Activated T-cell treated with anti-CD3 and anti-CD28 coated beads, Interleukin-2, amount 50 U/mL, for 72 hours (primary cell): Measurements from ENCODE around the gene DNAH10. TPM values are rescaled to one million over a fixed set of nuclear protein-coding genes. Genes with fewer than 3 reads are reported as not detected.
"Not testable (repeated sequence)": the region's sequence is repeated elsewhere in the genome, so short reads cannot be mapped to it uniquely, and the experiment has no call there.

Source experiments
- ATAC-seq, 2 donors: fragments of 150-1000 bp; cut with Tn5 transposase; replicated peaks in 1 of 2; 2 replicates each; pipeline ENCODE4 v1.10.0; 2021; ENCODE audit warnings: moderate library complexity in 2 of 2, mild to moderate bottlenecking in 1 of 2
- DNase-seq, 2 donors: peaks; one replicate each; pipeline ENCODE4 v3.0.0; 2021 to 2022; ENCODE audit warnings: mixed read lengths in 1 of 2
- H3K27ac Mint-ChIP-seq: one replicate; pipeline ENCODE4 v1.8.0; 2022; ENCODE audit warnings: mild to moderate bottlenecking, moderate library complexity, mixed read lengths
- H3K27me3 Mint-ChIP-seq: one replicate; pipeline ENCODE4 v1.8.0; 2022; ENCODE audit warnings: low read depth, mixed read lengths
- H3K36me3 Mint-ChIP-seq, 2 donors: one replicate each; pipeline ENCODE4 v1.8.0; 2022; ENCODE audit warnings: mixed read lengths in 2 of 2, mild to moderate bottlenecking in 1 of 2; ENCODE audit not compliant: insufficient read depth in 2 of 2
- H3K4me1 Mint-ChIP-seq: one replicate; pipeline ENCODE4 v1.8.0; 2022; ENCODE audit warnings: low read depth, mixed read lengths
- H3K4me3 Mint-ChIP-seq, 2 donors: one replicate each; pipeline ENCODE4 v1.8.0; 2022; ENCODE audit warnings: mild to moderate bottlenecking in 2 of 2, mixed read lengths in 2 of 2, moderate library complexity in 2 of 2
- H3K9me3 Mint-ChIP-seq, 2 donors: one replicate each; pipeline ENCODE4 v1.8.0; 2022; ENCODE audit warnings: mixed read lengths in 2 of 2
- total RNA-seq, 2 donors: library from RNA; stranded (reverse); gene quantifications; one replicate each; pipeline ENCODE4 v1.2.3, GENCODE V29; 2022

Gene DNAH10
- total RNA-seq, 2 donors from 2014 or later = 0.44 to 0.46 TPM

DNA sequence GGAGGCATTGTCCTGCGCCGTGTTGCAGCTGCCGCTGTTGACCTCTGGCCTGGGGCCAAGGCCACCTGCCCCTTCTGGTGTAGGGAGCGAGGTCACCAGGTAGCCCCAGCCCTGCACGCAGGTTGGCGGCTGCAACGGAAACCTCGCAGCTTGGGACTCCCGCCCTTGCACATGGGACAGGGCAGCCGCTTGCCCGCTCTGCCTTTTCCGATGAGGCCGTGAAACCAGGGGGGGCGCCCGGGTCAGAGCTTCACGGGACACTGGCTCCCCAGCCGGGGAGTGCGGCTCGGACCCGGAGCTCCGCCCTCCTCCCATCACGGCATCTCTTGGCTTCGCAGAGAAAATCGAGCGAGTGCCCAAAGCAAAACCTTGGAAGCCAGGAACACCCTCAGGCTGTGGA lies 25.4 kb downstream of the DNAH10 start:
- Mint-ChIP-seq H3K9me3 (no peaks in the 10 kb centered on the region), H3K36me3 (peaks cover 0 to 2% of the 10 kb centered on the region in 2 donors), H3K4me3 (no peak overlapping the region), H3K27ac (no peak overlapping the region), H3K4me1 (no peaks in the 10 kb centered on the region), H3K27me3 (no peaks in the 10 kb centered on the region)
- ATAC-seq (no peak), DNase-seq (no peak)

- Mint-ChIP-seq H3K4me1 (no peaks in the 10 kb centered on the region), H3K36me3 (peaks cover 1 to 2% of the 10 kb centered on the region in 2 donors), H3K27me3 (no peaks in the 10 kb centered on the region), H3K27ac (no peak overlapping the region), H3K9me3 (peaks cover 1 to 2% of the 10 kb centered on the region in 2 donors), H3K4me3 (no peak overlapping the region)
- DNase-seq (no peak), ATAC-seq (no peak)
These were observed 26.4 kb downstream of the DNAH10 start for GRCh38 chr12:123788541-123788940.

DNA sequence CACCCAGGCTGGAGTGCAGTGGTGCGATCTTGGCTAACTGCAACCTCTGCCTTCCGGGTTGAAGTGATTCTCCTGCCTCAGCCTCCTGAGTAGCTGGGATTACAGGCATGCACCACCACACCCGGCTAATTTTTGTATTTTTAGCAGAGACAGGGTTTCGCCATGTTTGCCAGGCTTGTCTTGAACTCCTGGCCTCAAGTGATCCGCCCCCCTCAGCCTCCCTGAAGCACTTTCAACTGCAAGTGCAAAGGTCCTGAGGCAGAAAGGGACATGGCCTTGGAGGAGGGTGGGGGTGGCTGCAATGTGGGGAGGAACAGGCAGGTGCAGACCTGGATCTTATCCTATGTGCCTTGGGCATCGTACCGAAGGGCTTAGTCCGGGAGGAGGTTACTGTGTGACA lies 27.3 kb downstream of the DNAH10 start:
- H3K27ac Mint-ChIP-seq, H3K9me3 Mint-ChIP-seq, H3K27me3 Mint-ChIP-seq, H3K4me3 Mint-ChIP-seq, H3K36me3 Mint-ChIP-seq, DNase-seq, ATAC-seq, H3K4me1 Mint-ChIP-seq: not testable (repeated sequence)

DNA sequence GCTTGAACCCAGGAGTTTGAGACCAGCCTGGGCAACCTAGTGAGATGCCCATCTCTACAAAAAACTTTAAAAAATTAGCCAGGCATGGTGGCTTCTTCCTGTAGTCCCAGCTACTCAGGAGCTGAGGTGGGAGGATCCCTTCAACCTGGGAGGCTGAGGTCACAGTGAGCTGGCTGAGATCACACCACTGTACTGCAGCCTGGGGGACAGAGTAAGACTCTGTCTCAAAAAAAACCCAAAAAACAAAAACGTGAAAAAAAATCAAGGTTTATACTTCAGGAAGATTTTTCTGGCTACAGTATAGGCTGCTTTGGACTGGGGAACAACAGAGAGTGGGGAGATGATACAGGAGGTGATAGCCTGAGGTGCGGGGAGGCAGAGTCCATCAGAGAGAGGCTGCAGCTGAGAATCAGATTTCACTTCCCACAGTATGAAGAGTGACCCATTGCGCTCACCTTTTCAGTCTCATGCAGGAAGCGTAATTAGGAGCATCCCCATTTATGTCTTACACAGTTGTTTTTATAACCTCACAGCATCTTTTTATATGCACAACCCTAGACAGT lies 28.9 kb downstream of the DNAH10 start:
- H3K36me3 Mint-ChIP-seq = peaks cover 1 to 2% of the 10 kb centered on the region in 2 donors
- DNase-seq (no peak), ATAC-seq (no peak)
- H3K9me3 Mint-ChIP-seq = peaks cover 1 to 2% of the 10 kb centered on the region in 2 donors
- H3K27me3 Mint-ChIP-seq = no peaks in the 10 kb centered on the region
- no peak overlapping the region for H3K4me3 Mint-ChIP-seq
- H3K4me1 Mint-ChIP-seq = no peaks in the 10 kb centered on the region
- H3K27ac Mint-ChIP-seq = no peak overlapping the region

DNA sequence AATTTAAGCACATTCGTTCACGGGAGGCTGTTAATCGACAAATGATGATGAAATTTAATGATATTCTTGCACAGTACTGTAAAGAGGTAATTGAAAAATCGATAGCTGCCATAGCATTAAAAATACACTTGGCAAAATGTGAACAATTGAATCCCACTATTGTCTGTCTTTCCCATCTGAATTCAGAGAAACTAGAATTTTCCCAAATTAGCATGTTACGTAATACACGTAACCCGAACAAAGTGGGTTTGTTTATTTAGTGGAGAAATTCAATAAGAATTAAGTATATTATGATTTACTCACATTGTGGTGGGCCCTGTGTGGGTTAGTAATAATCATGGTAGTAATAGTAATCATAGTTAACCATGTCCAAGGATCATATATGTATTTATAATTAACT lies 31.9 kb downstream of the DNAH10 start:
- DNase-seq (no peak), ATAC-seq (no peak)
- Mint-ChIP-seq H3K4me3 (no peak overlapping the region), H3K36me3 (peaks cover 1 to 2% of the 10 kb centered on the region in 2 donors), H3K27ac (no peak overlapping the region), H3K27me3 (no peaks in the 10 kb centered on the region), H3K9me3 (peaks cover 1 to 2% of the 10 kb centered on the region in 2 donors), H3K4me1 (no peaks in the 10 kb centered on the region)

- Mint-ChIP-seq H3K4me1 (no peaks in the 10 kb centered on the region), H3K36me3 (no peaks in the 10 kb centered on the region), H3K4me3 (no peak overlapping the region), H3K9me3 (no peaks in the 10 kb centered on the region), H3K27ac (no peak overlapping the region), H3K27me3 (no peaks in the 10 kb centered on the region)
- DNase-seq (no peak), ATAC-seq (no peak)
These were observed 36.4 kb downstream of the DNAH10 start for GRCh38 chr12:123798518-123798917.

DNA sequence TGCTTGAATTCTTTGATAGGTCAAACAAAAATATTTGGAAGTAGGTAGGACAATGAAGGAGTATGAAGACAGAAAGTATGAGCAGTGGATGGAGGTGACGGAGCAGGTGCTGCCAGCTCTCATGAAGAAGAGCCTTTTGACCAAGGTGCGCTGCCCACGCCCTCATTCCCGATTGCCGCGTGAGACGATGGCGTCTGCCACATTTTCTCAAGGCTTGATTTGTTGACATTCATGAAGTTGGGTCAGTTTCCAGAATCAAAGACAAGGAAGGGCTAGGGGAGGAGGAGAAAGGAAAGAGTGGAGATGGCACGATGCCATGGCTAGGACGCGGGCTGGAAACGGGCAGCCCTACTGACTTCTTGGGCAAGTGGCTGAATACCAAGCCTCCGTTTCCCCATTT lies 37.1 kb downstream of the DNAH10 start:
- Mint-ChIP-seq H3K4me3 (no peak overlapping the region), H3K27me3 (no peaks in the 10 kb centered on the region), H3K27ac (no peak overlapping the region), H3K4me1 (no peaks in the 10 kb centered on the region), H3K36me3 (no peaks in the 10 kb centered on the region), H3K9me3 (no peaks in the 10 kb centered on the region)
- DNase-seq (no peak), ATAC-seq (no peak)

DNA sequence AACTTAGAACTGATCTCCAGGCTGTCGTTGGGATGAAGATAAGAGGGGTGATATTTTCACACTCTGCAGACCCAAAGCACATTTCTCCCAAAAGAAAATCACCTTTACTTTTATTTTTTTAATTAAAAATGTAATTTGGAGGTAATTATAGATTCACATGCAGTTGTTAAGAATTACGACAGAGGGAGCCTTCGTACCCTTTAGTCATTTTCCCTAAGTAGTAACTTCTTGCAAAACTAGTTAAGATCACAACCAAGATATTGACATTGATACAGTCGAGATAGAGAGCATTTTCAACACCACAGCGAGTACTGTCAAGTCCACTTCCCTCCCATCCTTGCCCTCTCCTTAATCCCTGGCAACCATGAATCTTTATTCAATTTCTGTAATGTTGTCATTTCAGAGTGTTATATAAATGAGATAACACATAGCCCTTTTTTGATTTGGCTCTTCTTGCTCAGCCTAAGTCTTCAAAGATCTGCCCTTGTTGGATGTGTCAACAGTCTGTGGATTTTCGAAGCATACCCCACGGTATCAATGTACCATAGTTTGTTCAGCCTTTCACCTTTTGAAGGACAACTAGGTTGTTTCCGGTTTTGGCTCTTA lies 39.6 kb downstream of the DNAH10 start:
- Mint-ChIP-seq H3K4me3 (no peak overlapping the region), H3K27ac (no peak overlapping the region), H3K27me3 (no peaks in the 10 kb centered on the region), H3K9me3 (no peaks in the 10 kb centered on the region), H3K36me3 (no peaks in the 10 kb centered on the region), H3K4me1 (no peaks in the 10 kb centered on the region)
- ATAC-seq = no peak
- DNase-seq = no peak

GRCh38 chr12:123805173-123805572 lies 43.1 kb downstream of the DNAH10 start:
- no peaks in the 10 kb centered on the region for H3K9me3 Mint-ChIP-seq
- peaks cover 32% of the 10 kb centered on the region for H3K27me3 Mint-ChIP-seq
- peaks cover 0 to 1% of the 10 kb centered on the region in 2 donors for H3K36me3 Mint-ChIP-seq

DNA sequence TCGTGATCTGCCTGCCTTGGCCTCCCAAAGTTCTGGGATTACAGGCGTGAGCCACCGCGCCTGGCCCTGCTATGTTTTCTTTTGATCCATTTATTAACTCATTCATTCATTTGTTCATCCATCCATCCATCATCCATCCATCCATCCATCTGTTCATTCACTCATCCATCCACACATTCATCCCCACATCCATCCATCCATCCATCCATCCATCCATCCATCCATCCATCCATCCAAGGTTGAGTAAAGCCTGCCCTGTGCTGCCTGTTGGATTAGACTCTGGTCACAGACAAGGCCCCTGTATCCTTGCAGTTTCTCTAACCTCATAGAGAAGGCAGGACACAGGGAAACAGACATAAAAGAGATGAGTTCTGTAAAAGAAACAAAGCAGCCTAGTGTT lies 44.9 kb downstream of the DNAH10 start:
- no peak overlapping the region for H3K4me3 Mint-ChIP-seq
- peaks cover 0 to 1% of the 10 kb centered on the region in 2 donors for H3K36me3 Mint-ChIP-seq
- ATAC-seq (no peak), DNase-seq (no peak)
- no peaks in the 10 kb centered on the region for H3K9me3 Mint-ChIP-seq
- H3K27ac Mint-ChIP-seq = no peak overlapping the region
- H3K27me3 Mint-ChIP-seq = peaks cover 33% of the 10 kb centered on the region
- H3K4me1 Mint-ChIP-seq = peaks cover 3% of the 10 kb centered on the region

More at GRCh38 chr12:123805173-123805572, 43.1 kb downstream of the DNAH10 start:
- ATAC-seq = no peak
- H3K4me1 Mint-ChIP-seq = no peaks in the 10 kb centered on the region
- DNase-seq = no peak
- H3K27ac Mint-ChIP-seq = no peak overlapping the region
- no peak overlapping the region for H3K4me3 Mint-ChIP-seq

- H3K9me3 Mint-ChIP-seq = no peaks in the 10 kb centered on the region
- no peak overlapping the region for H3K4me3 Mint-ChIP-seq
- ATAC-seq (no peak), DNase-seq (no peak)
- H3K36me3 Mint-ChIP-seq = peaks cover 0 to 1% of the 10 kb centered on the region in 2 donors
- H3K27ac Mint-ChIP-seq = no peak overlapping the region
- peaks cover 33% of the 10 kb centered on the region for H3K27me3 Mint-ChIP-seq
- H3K4me1 Mint-ChIP-seq = peaks cover 10% of the 10 kb centered on the region
These were observed 45.6 kb downstream of the DNAH10 start for GRCh38 chr12:123807670-123808069.

- peaks cover 11% of the 10 kb centered on the region for H3K4me1 Mint-ChIP-seq
- no peak overlapping the region for H3K4me3 Mint-ChIP-seq
- H3K36me3 Mint-ChIP-seq = peaks cover 0 to 1% of the 10 kb centered on the region in 2 donors
- H3K27ac Mint-ChIP-seq = no peak overlapping the region
- H3K9me3 Mint-ChIP-seq = no peaks in the 10 kb centered on the region
- ATAC-seq (no peak), DNase-seq (no peak)
- H3K27me3 Mint-ChIP-seq = peaks cover 33% of the 10 kb centered on the region
These were observed 46.1 kb downstream of the DNAH10 start for GRCh38 chr12:123808167-123808566.

DNA sequence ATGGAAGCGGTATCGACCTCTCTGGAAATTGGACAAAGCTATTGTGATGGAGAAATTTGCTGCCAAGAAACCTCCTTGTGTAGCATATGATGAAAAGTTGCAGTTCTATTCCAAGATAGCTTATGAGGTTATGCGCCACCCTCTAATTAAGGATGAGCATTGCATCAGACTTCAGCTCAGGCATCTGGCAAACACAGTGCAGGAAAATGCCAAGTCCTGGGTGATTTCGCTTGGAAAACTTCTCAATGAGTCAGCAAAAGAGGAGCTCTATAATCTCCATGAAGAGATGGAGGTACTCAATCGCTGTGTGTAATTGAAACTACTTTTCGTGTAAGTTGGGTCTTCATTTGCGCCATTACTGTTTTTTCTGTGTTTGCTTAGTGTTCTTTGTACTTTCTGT lies 51.2 kb downstream of the DNAH10 start:
- no peak for DNase-seq
- Mint-ChIP-seq H3K4me3 (no peak overlapping the region), H3K27me3 (peaks cover 26% of the 10 kb centered on the region), H3K4me1 (peaks cover 11% of the 10 kb centered on the region), H3K9me3 (peaks cover 2 to 6% of the 10 kb centered on the region in 2 donors), H3K27ac (no peak overlapping the region), H3K36me3 (peaks cover 7 to 9% of the 10 kb centered on the region in 2 donors)
- no peak for ATAC-seq

GRCh38 chr12:123815968-123816367 lies 53.9 kb downstream of the DNAH10 start:
- peaks cover 22% of the 10 kb centered on the region for H3K27me3 Mint-ChIP-seq
- peaks cover 16% of the 10 kb centered on the region for H3K4me1 Mint-ChIP-seq
- H3K36me3 Mint-ChIP-seq = peaks cover 7% of the 10 kb centered on the region in 2 donors
- ATAC-seq = no peak
- no peak overlapping the region for H3K27ac Mint-ChIP-seq
- no peak for DNase-seq
- H3K9me3 Mint-ChIP-seq = peaks cover 2 to 6% of the 10 kb centered on the region in 2 donors
- H3K4me3 Mint-ChIP-seq = no peak overlapping the region
